Neuronal stem cell (in vitro differentiated cells): ENCODE results near the gene FGF21.
A peak's percentile ranks its signal among the peaks of the same experiment; 100 is the strongest.

Source experiments
- DNase-seq: peaks from one replicate; pipeline ENCODE4 v3.0.0-alpha.2; 2013; ENCODE audit warnings: low spot score
- H2AFZ ChIP-seq: one replicate; pipeline ENCODE4 v1.6.1; 2013; ENCODE audit warnings: mild to moderate bottlenecking, low read length, inconsistent platforms
- H2AK5ac ChIP-seq: 2 replicates; pipeline ENCODE4 v1.6.1; 2013; ENCODE audit warnings: low read depth, mild to moderate bottlenecking, inconsistent platforms, low read length, moderate library complexity, mixed read lengths
- H2BK120ac ChIP-seq: 2 replicates; pipeline ENCODE4 v1.6.1; 2013; ENCODE audit warnings: low read depth, mild to moderate bottlenecking, inconsistent platforms, low read length, moderate library complexity, mixed read lengths
- H2BK12ac ChIP-seq: one replicate; pipeline ENCODE4 v1.6.1; 2013; ENCODE audit warnings: low read length, inconsistent platforms
- H2BK15ac ChIP-seq: 2 replicates; pipeline ENCODE4 v1.6.1; 2013; ENCODE audit warnings: mild to moderate bottlenecking, low read length, inconsistent platforms, mixed read lengths
- H2BK5ac ChIP-seq: one replicate; pipeline ENCODE4 v1.6.1; 2013; ENCODE audit warnings: inconsistent platforms, mild to moderate bottlenecking, low read length, moderate library complexity
- H3K14ac ChIP-seq: one replicate; pipeline ENCODE4 v1.6.1; 2013; ENCODE audit warnings: low read length, inconsistent platforms
- H3K18ac ChIP-seq: 2 replicates; pipeline ENCODE4 v1.6.1; 2013; ENCODE audit warnings: low read length, inconsistent platforms
- H3K23ac ChIP-seq: 2 replicates; pipeline ENCODE4 v1.6.1; 2013; ENCODE audit warnings: low read depth, mild to moderate bottlenecking, mixed read lengths, low read length, inconsistent platforms; ENCODE audit not compliant: poor library complexity
- H3K27ac ChIP-seq: replicated peaks from 3 replicates; pipeline ENCODE4 v1.5.1; 2013; ENCODE audit warnings: low read length, inconsistent platforms
- H3K27me3 ChIP-seq, 3 experiments: 2 replicates each; pipeline ENCODE4 v1.6.1; 2013; ENCODE audit warnings: low read length in 3 of 3, mild to moderate bottlenecking in 2 of 3, inconsistent platforms in 1 of 3, low read depth in 1 of 3, mixed read lengths in 1 of 3, moderate library complexity in 1 of 3; ENCODE audit not compliant: control insufficient read depth in 3 of 3, insufficient read depth in 3 of 3
- H3K36me3 ChIP-seq, 2 donors: replicated peaks in 1 of 2; 2 replicates each; pipeline ENCODE4 v1.6.1; 2013; ENCODE audit warnings: low read length in 2 of 2; ENCODE audit not compliant: control insufficient read depth in 2 of 2, insufficient read depth in 2 of 2
- H3K4ac ChIP-seq: 2 replicates; pipeline ENCODE4 v1.6.1; 2013; ENCODE audit warnings: inconsistent platforms, mild to moderate bottlenecking, low read length, moderate library complexity
- H3K4me1 ChIP-seq, 2 donors: 1 replicate in 1 of 2; 2 replicates in 1 of 2; pipeline ENCODE4 v1.6.1; 2013; ENCODE audit warnings: low read length in 2 of 2, low read depth in 1 of 2; ENCODE audit not compliant: control insufficient read depth in 2 of 2, insufficient read depth in 1 of 2
- H3K4me2 ChIP-seq: one replicate; pipeline ENCODE4 v1.6.1; 2013; ENCODE audit warnings: mild to moderate bottlenecking, low read length, inconsistent platforms; ENCODE audit not compliant: insufficient read depth, poor library complexity, severe bottlenecking
- H3K4me3 ChIP-seq, 2 donors: 2 replicates each; pipeline ENCODE4 v1.5.1; 2013; ENCODE audit warnings: low read length in 2 of 2, mild to moderate bottlenecking in 2 of 2, inconsistent platforms in 1 of 2, moderate library complexity in 1 of 2
- H3K79me1 ChIP-seq: one replicate; pipeline ENCODE4 v1.6.1; 2013; ENCODE audit warnings: low read depth, mild to moderate bottlenecking, inconsistent platforms, low read length, moderate library complexity
- H3K9ac ChIP-seq: one replicate; pipeline ENCODE4 v1.6.1; 2013; ENCODE audit warnings: mild to moderate bottlenecking, low read depth, low read length, inconsistent platforms; ENCODE audit not compliant: poor library complexity
- H3K9me3 ChIP-seq, 2 donors: replicated peaks in 1 of 2; 2 replicates each; pipeline versions ENCODE3 to v1.6.1; 2013; ENCODE audit warnings: low read length in 2 of 2, mild to moderate bottlenecking in 2 of 2, inconsistent platforms in 1 of 2, low read depth in 1 of 2, mixed read lengths in 1 of 2, moderate library complexity in 1 of 2; ENCODE audit not compliant: control insufficient read depth in 2 of 2, insufficient read depth in 1 of 2
- H4K8ac ChIP-seq: one replicate; pipeline ENCODE4 v1.6.1; 2013; ENCODE audit warnings: low read depth, mild to moderate bottlenecking, inconsistent platforms, low read length, moderate library complexity
- H4K91ac ChIP-seq: one replicate; pipeline ENCODE4 v1.6.1; 2013; ENCODE audit warnings: low read length, low read depth, mild to moderate bottlenecking, inconsistent platforms; ENCODE audit not compliant: poor library complexity
- WGBS, 2 donors: extraction: QIAGEN DNeasy Blood & Tissue Kit; methylation state at CpG; one replicate each; pipeline ENCODE4 v1.1.7; 2013; ENCODE audit warnings: missing lambda C conversion rate in 2 of 2, mixed read lengths in 1 of 2; ENCODE audit not compliant: insufficient read length in 2 of 2, insufficient replicate concordance in 1 of 2; ENCODE audit errors: extremely low coverage in 2 of 2; 5-methylcytosine and 5-hydroxymethylcytosine counted together

Gene FGF21

GRCh38 chr19:48719263-48720171, 35.8 kb upstream of the FGF21 start, which contains the start of gene MAMSTR:
MAMSTR (minus strand) TSS chr19:48719725; CDS start chr19:48719031, 694 bp downstream.
- H3K4me2 ChIP-seq = no peak within 1 kb of the TSS
- H3K4me1 ChIP-seq = peaks cover 28 to 31% of the 10 kb centered on the region in 2 donors
- peak within 1 kb of the TSS; percentile 67 for H3K18ac ChIP-seq
- H3K36me3 ChIP-seq = no peaks in the 10 kb centered on the region
- H2BK120ac ChIP-seq = no peak within 1 kb of the TSS
- no peak within 1 kb of the TSS for H3K27ac ChIP-seq
- WGBS, 2 donors = no CpG with 5 or more reads among the region's 33 CpGs
- no peaks in the 10 kb centered on the region for H3K27me3 ChIP-seq
- no peak within 1 kb of the TSS for H3K9ac ChIP-seq
- no peak within 1 kb of the TSS for H2BK12ac ChIP-seq
- H4K91ac ChIP-seq = no peak within 1 kb of the TSS
- H2AFZ ChIP-seq = peak within 1 kb of the TSS; percentile 93
- no peak within 1 kb of the TSS for H3K4ac ChIP-seq
- peak within 1 kb of the TSS; percentile 98 for H2AK5ac ChIP-seq
- no peak within 1 kb of the TSS for H4K8ac ChIP-seq
- H2BK15ac ChIP-seq = peak within 1 kb of the TSS; percentile 76
- H3K4me3 ChIP-seq = peak within 1 kb of the TSS in 1 of 2 donors; percentile 68
- H3K14ac ChIP-seq = peak within 1 kb of the TSS; percentile 11
- DNase-seq = no peak
- H3K23ac ChIP-seq = peak within 1 kb of the TSS; percentile 29
- peak within 1 kb of the TSS; percentile 79 for H2BK5ac ChIP-seq
- no peaks in the 10 kb centered on the region for H3K9me3 ChIP-seq
- H3K79me1 ChIP-seq = no peaks in the 10 kb centered on the region

GRCh38 chr19:48720251-48720612, 35.1 kb upstream of the FGF21 start:
- Histone ChIP-seq H3K9ac (no peak overlapping the region), H2BK12ac (no peak overlapping the region), H3K79me1 (no peaks in the 10 kb centered on the region), H3K27ac (no peak overlapping the region), H3K4ac (no peak overlapping the region), H3K4me1 (peaks cover 24 to 28% of the 10 kb centered on the region in 2 donors), H2AK5ac (peak overlapping the region; percentile 98), H2AFZ (peak overlapping the region; percentile 93), H3K36me3 (no peaks in the 10 kb centered on the region), H3K27me3 (no peaks in the 10 kb centered on the region), H3K4me3 (peak overlapping the region in 1 of 2 donors; percentile 68), H2BK120ac (no peak overlapping the region), H3K23ac (no peak overlapping the region), H3K9me3 (no peaks in the 10 kb centered on the region), H4K8ac (no peak overlapping the region), H3K18ac (peak overlapping the region; percentile 67), H3K14ac (peak overlapping the region; percentile 11), H2BK5ac (peak overlapping the region; percentile 79), H4K91ac (no peak overlapping the region), H2BK15ac (peak overlapping the region; percentile 76), H3K4me2 (no peak overlapping the region)
- WGBS, 2 donors = no CpG with 5 or more reads among the region's 12 CpGs
- no peak for DNase-seq

- H4K8ac ChIP-seq = no peak overlapping the region
- H2BK120ac ChIP-seq = no peak overlapping the region
- no peaks in the 10 kb centered on the region for H3K36me3 ChIP-seq
- no CpG with 5 or more reads among the region's 42 CpGs for WGBS, 2 donors
- H3K4me3 ChIP-seq = peak overlapping the region; percentile 68 to 93
- no peaks in the 10 kb centered on the region for H3K27me3 ChIP-seq
- H3K4me2 ChIP-seq = peak overlapping the region; percentile 43
- no peak overlapping the region for H2BK12ac ChIP-seq
- peak overlapping the region; percentile 93 for H2AFZ ChIP-seq
- no peaks in the 10 kb centered on the region for H3K79me1 ChIP-seq
- H3K14ac ChIP-seq = no peak overlapping the region
- H3K27ac ChIP-seq = peak overlapping the region; percentile 78
- peak overlapping the region; percentile 87 for H3K9ac ChIP-seq
- H2AK5ac ChIP-seq = no peak overlapping the region
- H2BK5ac ChIP-seq = no peak overlapping the region
- H3K4me1 ChIP-seq = peaks cover 26 to 31% of the 10 kb centered on the region in 2 donors
- H4K91ac ChIP-seq = no peak overlapping the region
- no peaks in the 10 kb centered on the region for H3K9me3 ChIP-seq
- DNase-seq = peak; percentile 99
- H2BK15ac ChIP-seq = no peak overlapping the region
- peak overlapping the region; percentile 97 for H3K18ac ChIP-seq
- peak overlapping the region; percentile 52 for H3K23ac ChIP-seq
- no peak overlapping the region for H3K4ac ChIP-seq
Observed at GRCh38 chr19:48720613-48721296, 34.6 kb upstream of the FGF21 start.

- Histone ChIP-seq H2BK15ac (no peak overlapping the region), H3K18ac (no peak overlapping the region), H3K9me3 (no peaks in the 10 kb centered on the region), H2BK120ac (no peak overlapping the region), H3K27ac (no peak overlapping the region), H2BK5ac (no peak overlapping the region), H3K27me3 (no peaks in the 10 kb centered on the region), H3K4me1 (peaks cover 19 to 23% of the 10 kb centered on the region in 2 donors), H2AFZ (no peak overlapping the region), H3K36me3 (no peaks in the 10 kb centered on the region), H3K79me1 (no peaks in the 10 kb centered on the region), H4K8ac (no peak overlapping the region), H3K4me3 (no peak overlapping the region), H3K9ac (no peak overlapping the region), H2BK12ac (no peak overlapping the region), H3K14ac (no peak overlapping the region), H3K23ac (no peak overlapping the region), H2AK5ac (no peak overlapping the region), H3K4ac (no peak overlapping the region), H4K91ac (no peak overlapping the region), H3K4me2 (no peak overlapping the region)
- WGBS, 2 donors = no CpG with 5 or more reads among the region's 11 CpGs
- no peak for DNase-seq
Observed at GRCh38 chr19:48722196-48722708, 33.1 kb upstream of the FGF21 start.
